Heart left ventricle (tissue), 16 donors: ENCODE measurements around the gene CYB5B. TPM values are rescaled to one million over a fixed set of nuclear protein-coding genes. Genes with fewer than 3 reads are reported as not detected.

Experiments
- ATAC-seq, 4 donors: fragments of 200-7000 bp; cut with Tn5 transposase; one replicate each; pipeline ENCODE4 v1.9.1; 2020 to 2022; ENCODE audit warnings: moderate library complexity in 4 of 4, mild to moderate bottlenecking in 3 of 4, moderate number of reproducible peaks in 1 of 4
- DNase-seq, 5 donors: peaks; one replicate each; pipeline ENCODE4 v3.0.0-alpha.2; 2020
- H3K27ac ChIP-seq, 12 donors: fragments of 200-600 bp; sonication (generic) in 4 of 12; one replicate each; pipeline versions ENCODE4 v1.5.0 to v1.8.0; 2016 to 2022; ENCODE audit warnings: mild to moderate bottlenecking in 2 of 12
- H3K27me3 ChIP-seq, 9 donors: fragments of 200-600 bp; sonication (generic) in 2 of 9; one replicate each; pipeline versions ENCODE4 v1.5.1 to v1.8.0; 2016 to 2022; ENCODE audit warnings: mild to moderate bottlenecking in 3 of 9
- H3K36me3 ChIP-seq, 9 donors: fragments of 200-600 bp; sonication (generic) in 2 of 9; one replicate each; pipeline versions ENCODE4 v1.5.0 to v1.8.0; 2018 to 2022; ENCODE audit warnings: mild to moderate bottlenecking in 2 of 9
- H3K4me1 ChIP-seq, 12 donors: fragments of 200-600 bp; sonication (generic) in 4 of 12; one replicate each; pipeline versions ENCODE4 v1.5.0 to v1.8.0; 2016 to 2022; ENCODE audit warnings: mild to moderate bottlenecking in 3 of 12
- H3K4me3 ChIP-seq, 12 donors: fragments of 200-600 bp; sonication (generic) in 4 of 12; one replicate each; pipeline versions ENCODE4 v1.5.0 to v1.8.0; 2017 to 2022; ENCODE audit warnings: mild to moderate bottlenecking in 9 of 12, moderate library complexity in 4 of 12
- H3K9me3 ChIP-seq, 12 donors: fragments of 200-600 bp; sonication (generic) in 4 of 12; one replicate each; pipeline versions ENCODE4 v1.5.0 to v1.8.0; 2016 to 2022; ENCODE audit warnings: mild to moderate bottlenecking in 1 of 12
- CTCF ChIP-seq, 12 donors: fragments of 200-600 bp; sonication (generic) in 4 of 12; IDR thresholded peaks; one replicate each; pipeline versions ENCODE4 v1.5.0 to v1.8.0; 2018 to 2022; ENCODE audit warnings: antibody characterized with exemption in 12 of 12, mild to moderate bottlenecking in 5 of 12
- POLR2A ChIP-seq, 2 donors: fragments of 450-650 bp; IDR thresholded peaks; one replicate each; pipeline ENCODE4 v1.6.1; 2017; ENCODE audit warnings: antibody characterized with exemption in 2 of 2, mild to moderate bottlenecking in 2 of 2, moderate library complexity in 2 of 2
- WGBS, 4 donors: extraction: QIAGEN DNeasy Blood & Tissue Kit in 2 of 4; methylation state at CpG; one replicate each; pipeline versions ENCODE4 v1.1.5 to v1.1.7; 2013 to 2018; 5-methylcytosine and 5-hydroxymethylcytosine counted together
- intact Hi-C, 10 donors: fragments of 100-400 bp; cut with DNase I; formaldehyde crosslinking; loops; one replicate each; pipeline versions ENCODE4 v1.11.1 to v1.14.2; 2022
- polyA plus RNA-seq, 2 donors: library from polyadenylated mRNA; stranded (reverse); fragments of 200-250 nt; gene quantifications; one replicate each; pipeline ENCODE4 v1.2.3, GENCODE V29; 2013
- total RNA-seq, 9 donors: library from RNA; depleted of rRNA in 2 of 9; stranded (reverse); fragments of >200 nt in 2 of 9; fragmentation: NEBNext Ultra II Directional in 3 of 9; extraction: Animal tissue kit (Norgen Biotek cat#: 25700) in 3 of 9; gene quantifications; one replicate each; pipeline versions ENCODE4 v1.1.0 to v1.2.4, GENCODE V29; 2016 to 2023
- donor health status: ischemic (EF 13 %, LVEDD 7.1; RV severe dilation, severe dysfunction).
- donor health status: healthy with polysubstance abuse.
- donor health status: DM: no; HTN: yes; CAD: no.
- donor health status: DM: no; HTN: no; CAD: no.
- donor health status: ischemic (EF 25% LVEDD 6.9; RV normal size, moderate dysfunction).
- donor health status: ischemic (EF 25% LVEDD 5.7; RV mildly dilated, moderate dysfunction).
- donor health status: healthy.
- donor health status: DM: yes; HTN: yes; CAD: no.
- donor health status: ischemic (EF 35%, LVEDD 5.7; RV mildly dilated, moderate dysfunction).
- donor health status: nonischemic (EF 11% LVEDD 7.7; RV severe dilation, severe dysfunction).
- donor health status: DM: yes; HTN: yes; CAD: no.
- donor health status: PGD.
- donor health status: ischemic (EF 29% LVEDD 5.4; RV normal size, mild dysfunction).
- donor health status: nonischemic (EF 23%, LVEDD 6.1; RV moderate dilation, normal function).

Gene CYB5B
- total and polyA plus RNA-seq, 11 donors, result 31.1 to 89.2 (median 65.0) TPM

GRCh38 chr16:69490707-69491324 is 66.4 kb downstream of the CYB5B start:
- H3K4me3 ChIP-seq, result no peak overlapping the region
- H3K36me3 ChIP-seq, result no peaks in the 10 kb centered on the region
- no peak for ATAC-seq
- no peak overlapping the region for H3K27ac ChIP-seq
- H3K27me3 ChIP-seq, result peaks cover 0 to 6% (median 0%) of the 10 kb centered on the region in 9 donors
- 81 to 91% (median 86%) methylated on average over 9 of the region's 9 CpGs for WGBS, 4 donors
- H3K4me1 ChIP-seq, result no peaks in the 10 kb centered on the region
- H3K9me3 ChIP-seq, result peaks cover 0 to 10% (median 0%) of the 10 kb centered on the region in 12 donors
- no peak for DNase-seq
- TF ChIP-seq CTCF (IDR thresholded peaks at IDR 0.05), result no peak
- no peak for TF ChIP-seq POLR2A (IDR thresholded peaks at IDR 0.05)
- intact Hi-C loops, result no loop called here

GRCh38 chr16:69494991-69495392 is 70.6 kb downstream of the CYB5B start:
- no peaks in the 10 kb centered on the region for H3K4me1 ChIP-seq
- 73 to 77% (median 74%) methylated on average over 4 of the region's 4 CpGs for WGBS, 4 donors
- TF ChIP-seq POLR2A (IDR thresholded peaks at IDR 0.05) (no peak), CTCF (IDR thresholded peaks at IDR 0.05) (peak in 6 of 12 donors; percentile 8 to 30 (median 15))
- H3K9me3 ChIP-seq, result peaks cover 0 to 10% (median 0%) of the 10 kb centered on the region in 12 donors
- no peak overlapping the region for H3K4me3 ChIP-seq
- DNase-seq (no peak), ATAC-seq (no peak)
- no peak overlapping the region for H3K27ac ChIP-seq
- intact Hi-C loops, result loop anchor here in 1 of 10 donors (5.0 kb wide), 1 partner anchor 67 kb away; no protein-coding TSS in a partner anchor
- no peaks in the 10 kb centered on the region for H3K36me3 ChIP-seq
- H3K27me3 ChIP-seq, result peaks cover 0 to 8% (median 0%) of the 10 kb centered on the region in 9 donors

DNA sequence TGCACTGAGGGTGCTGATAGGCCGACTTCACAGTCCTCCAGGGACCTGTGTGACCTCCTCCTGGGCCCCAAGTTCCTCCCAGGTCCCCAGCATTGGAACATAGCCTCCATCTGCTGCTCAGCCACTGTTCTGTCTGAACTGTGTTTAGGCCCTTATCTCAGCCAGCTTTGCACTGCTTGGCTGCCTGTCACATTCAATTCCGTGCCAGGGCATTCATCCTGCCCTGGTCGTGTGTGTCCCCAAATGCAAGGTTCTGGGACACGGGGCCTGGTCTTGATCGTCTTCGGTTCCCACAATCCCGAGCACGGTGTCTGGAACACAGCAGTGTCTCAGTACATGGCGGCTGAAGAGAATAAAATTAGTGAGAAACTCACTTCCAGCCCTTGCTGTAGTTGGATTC is 71.4 kb downstream of the CYB5B start:
- WGBS, 4 donors, result 44 to 57% (median 49%) methylated on average over 8 to 9 of the region's 9 CpGs
- Histone ChIP-seq H3K4me1 (no peaks in the 10 kb centered on the region), H3K9me3 (peaks cover 0 to 10% (median 0%) of the 10 kb centered on the region in 12 donors), H3K36me3 (no peaks in the 10 kb centered on the region), H3K27ac (peak overlapping the region in 7 of 12 donors; percentile 36 to 63 (median 46)), H3K4me3 (no peak overlapping the region), H3K27me3 (peaks cover 0 to 8% (median 0%) of the 10 kb centered on the region in 9 donors)
- intact Hi-C loops, result loop anchor here in 1 of 10 donors (5.0 kb wide), 1 partner anchor 66 kb away; no protein-coding TSS in a partner anchor
- peak; percentile 81 to 96 (median 92) for ATAC-seq
- TF ChIP-seq CTCF (IDR thresholded peaks at IDR 0.05), result no peak
- no peak for TF ChIP-seq POLR2A (IDR thresholded peaks at IDR 0.05)
- DNase-seq, result peak in 4 of 5 donors; percentile 33 to 70 (median 50)

GRCh38 chr16:69496376-69496775 is 72.0 kb downstream of the CYB5B start:
- H3K27ac ChIP-seq, result peak overlapping the region in 2 of 12 donors; percentile 36 to 46
- no peak for DNase-seq
- intact Hi-C loops, result loop anchor here in 1 of 10 donors (5.0 kb wide), 1 partner anchor 66 kb away; no protein-coding TSS in a partner anchor

More at GRCh38 chr16:69496376-69496775, 72.0 kb downstream of the CYB5B start:
- Histone ChIP-seq H3K36me3 (no peaks in the 10 kb centered on the region), H3K4me1 (no peaks in the 10 kb centered on the region), H3K4me3 (no peak overlapping the region), H3K9me3 (peaks cover 0 to 10% (median 0%) of the 10 kb centered on the region in 12 donors), H3K27me3 (peaks cover 0 to 8% (median 0%) of the 10 kb centered on the region in 9 donors)
- TF ChIP-seq CTCF (IDR thresholded peaks at IDR 0.05), result no peak
- no peak for TF ChIP-seq POLR2A (IDR thresholded peaks at IDR 0.05)
- WGBS, 4 donors, result 85 to 91% (median 87%) methylated on average over 4 of the region's 4 CpGs
- ATAC-seq, result no peak
